ENCODE results near the gene SENP1. TPM values are rescaled to one million over a fixed set of nuclear protein-coding genes. Genes with fewer than 3 reads are reported as not detected.

SENP1 gene
- total and polyA plus RNA-seq, 2 donors (not counting 3 experiments of a cell fraction or from before 2014, with no cell fraction given) = 9.9 to 20.5 TPM

- CTCF ChIA-PET = no interaction called here
Observed at GRCh38 chr12:48132826-48133225, 26.9 kb upstream of the SENP1 start.

More at GRCh38 chr12:48132826-48133225, 26.9 kb upstream of the SENP1 start:
- BruUV-seq (replicated peaks) = no TSS peak
- POLR2A ChIA-PET = no interaction called here
- no peak overlapping the region for H3K4me3 ChIP-seq (replicated peaks in 1 of 3; ENCODE audit: insufficient read depth in 1 of 3, low read depth in 1 of 3, low read length in 3 of 3)
- H3K4me1 ChIP-seq (ENCODE audit: control insufficient read depth, extremely low read depth, insufficient read depth, low read length) = peaks cover 3% of the 10 kb centered on the region
- H3K9ac ChIP-seq (replicated peaks; ENCODE audit: extremely low read depth, insufficient read depth, low read length) = no peak overlapping the region
- H4K20me1 ChIP-seq (replicated peaks; ENCODE audit: control insufficient read depth, extremely low read depth, insufficient read depth, low read length) = no peaks in the 10 kb centered on the region
- H3K4me2 ChIP-seq (ENCODE audit: insufficient read depth, low read length) = no peak overlapping the region
- H3K36me3 ChIP-seq (ENCODE audit: control insufficient read depth in 2 of 2, extremely low read depth in 1 of 2, insufficient read depth in 2 of 2, low read length in 2 of 2) = peaks cover 18 to 34% of the 10 kb centered on the region in 2 experiments
- no peak for DNase-seq (ENCODE audit: low read depth, low spot score)
- no peak overlapping the region for H2AFZ ChIP-seq (ENCODE audit: low read depth, low read length)
- H3K27ac ChIP-seq (ENCODE audit: insufficient read depth, low read depth, low read length) = no peak overlapping the region
- intact Hi-C loops (cut with micrococcal nuclease) (no loop called here), dilution Hi-C loops (cut with MboI; ENCODE audit: extremely low pct_ligation_motif_present, low sequenced_read_pairs) (no loop called here)
- H3K9me1 ChIP-seq (replicated peaks; ENCODE audit: control insufficient read depth, extremely low read depth, insufficient read depth, low read length) = no peaks in the 10 kb centered on the region
- peaks cover 2% of the 10 kb centered on the region for H3K79me2 ChIP-seq (ENCODE audit: control insufficient read depth, insufficient read depth, low read length)
- no peak for TF ChIP-seq GATA2 (IDR thresholded peaks at IDR 0.05; ENCODE audit: insufficient read depth, insufficient read length, low read depth, low read length)
- no peak for TF ChIP-seq POLR2AphosphoS5 (IDR thresholded peaks at IDR 0.05; ENCODE audit: insufficient read depth, low read depth, low read length)
- no peak for TF ChIP-seq JUN (IDR thresholded peaks at IDR 0.05; ENCODE audit: borderline replicate concordance, insufficient read depth, insufficient read length, low read depth)
- no peak for TF ChIP-seq MYC (IDR thresholded peaks at IDR 0.05; ENCODE audit: low read depth, low read length)
- TF ChIP-seq FOS (IDR thresholded peaks at IDR 0.05; ENCODE audit: borderline replicate concordance, insufficient read depth, low read length) = no peak
- TF ChIP-seq CTCF (IDR thresholded peaks at IDR 0.05; ENCODE audit: extremely low read depth in 1 of 2, insufficient read depth in 1 of 2, low read depth in 1 of 2, low read length in 2 of 2) = no peak
- no peak for TF ChIP-seq MAX (IDR thresholded peaks at IDR 0.05; ENCODE audit: insufficient read depth, insufficient read length)
- no peak for TF ChIP-seq EZH2 (IDR thresholded peaks at IDR 0.05; ENCODE audit: borderline replicate concordance, low read depth, low read length, severe bottlenecking)
- TF ChIP-seq POLR2A (IDR thresholded peaks at IDR 0.05; ENCODE audit: low read depth, low read length) = no peak
- H3K9me3 ChIP-seq (replicated peaks; ENCODE audit: control insufficient read depth, insufficient read depth, low read length) = no peaks in the 10 kb centered on the region
- FAIRE-seq = no peak
- H3K27me3 ChIP-seq (ENCODE audit: control insufficient read depth in 2 of 2, insufficient read depth in 2 of 2, low read length in 2 of 2) = no peaks in the 10 kb centered on the region
